ENCODE results near the gene UBXN11.
"Not testable (repeated sequence)": the region's sequence is repeated elsewhere in the genome, so short reads cannot be mapped to it uniquely, and the experiment has no call there.

DNA sequence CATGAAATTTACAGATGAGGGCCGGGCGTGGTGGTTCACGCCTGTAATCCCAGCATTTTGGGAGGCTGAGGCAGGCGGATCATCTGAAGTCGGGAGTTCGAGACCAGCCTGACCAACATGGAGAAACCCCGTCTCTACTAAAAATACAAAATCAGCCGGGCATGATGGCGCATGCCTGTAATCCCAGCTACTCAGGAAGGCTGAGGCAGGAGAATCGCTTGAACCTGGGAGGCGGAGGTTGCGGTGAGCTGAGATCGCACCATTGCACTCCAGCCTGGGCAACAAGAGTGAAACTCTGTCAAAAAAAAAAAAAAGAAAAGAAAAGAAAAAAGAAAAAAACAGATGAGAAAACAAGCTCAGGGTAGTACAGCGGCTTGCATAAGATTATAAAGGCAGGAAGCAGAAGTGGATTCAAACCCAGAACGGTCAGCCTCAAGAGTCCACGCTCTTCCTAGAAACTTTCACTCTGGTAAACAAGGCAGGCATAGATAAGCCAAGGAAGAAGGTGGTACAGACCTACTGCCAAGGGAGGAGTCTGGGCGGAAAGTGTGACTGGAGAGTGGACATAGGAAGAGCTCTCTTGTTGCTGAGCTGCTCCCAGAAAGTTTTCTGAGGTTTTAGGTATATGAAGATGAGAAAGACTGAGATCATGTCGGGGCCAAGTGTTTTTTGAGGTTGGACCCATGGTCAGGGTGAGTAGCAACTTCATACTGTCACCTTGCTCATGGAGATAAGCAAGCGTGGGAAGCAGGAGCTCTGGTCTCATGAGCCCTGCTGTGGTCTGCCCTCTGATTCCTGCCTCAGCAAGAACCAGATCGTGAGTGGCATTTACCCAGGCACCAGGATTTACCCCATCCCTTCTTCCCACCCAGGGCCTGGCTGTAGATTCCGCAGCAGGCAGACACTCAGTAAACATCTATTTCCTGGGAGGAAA, 1.8 kb upstream of the UBXN11 start:
- not testable (repeated sequence) for TF ChIP-seq CTCF, POLR2A (IDR thresholded peaks at IDR 0.05)

All from heart left ventricle (tissue), 13 donors.